Measurements from ENCODE around the gene KRTAP12-1.

KRTAP12-1 gene, protein sequence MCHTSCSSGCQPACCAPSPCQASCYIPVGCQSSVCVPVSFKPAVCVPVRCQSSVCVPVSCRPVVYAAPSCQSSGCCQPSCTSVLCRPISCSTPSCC

DNA sequence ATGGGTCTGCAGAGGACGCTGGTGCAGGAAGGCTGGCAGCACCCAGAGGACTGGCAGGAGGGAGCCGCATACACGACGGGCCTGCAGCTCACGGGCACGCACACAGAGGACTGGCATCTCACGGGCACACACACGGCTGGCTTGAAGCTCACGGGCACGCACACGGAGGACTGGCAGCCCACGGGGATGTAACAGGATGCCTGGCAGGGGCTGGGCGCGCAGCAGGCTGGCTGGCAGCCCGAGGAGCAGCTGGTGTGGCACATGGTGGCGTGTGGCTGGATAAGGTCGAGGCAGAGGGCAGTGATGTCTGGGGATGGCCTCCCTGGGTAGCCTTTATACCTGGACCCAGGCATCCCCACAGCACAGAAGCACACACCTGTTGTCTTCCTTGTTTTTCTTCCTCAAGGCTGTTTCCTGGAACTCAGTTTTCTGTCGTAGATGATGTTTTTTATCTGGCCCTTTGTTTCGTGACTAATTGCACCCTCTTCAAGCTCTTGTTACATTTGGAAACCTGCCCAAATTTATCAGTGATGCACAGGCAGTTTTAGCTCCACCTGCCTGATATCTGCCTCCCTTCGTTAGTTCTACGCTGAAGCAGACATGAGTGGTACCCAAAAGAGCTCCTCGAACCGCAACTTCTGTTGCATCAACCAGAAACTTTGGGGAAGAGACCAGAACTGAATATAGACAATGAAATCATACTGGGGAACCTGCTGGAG is at the start of gene KRTAP12-1:
Gene KRTAP12-1 (minus strand): TSS at position 303 of the 719 bp plus-strand sequence. CDS start 40 bp downstream, at position 263.
- Histone ChIP-seq H3K9me3 (ENCODE audit: control insufficient read depth in 2 of 2, low read length in 2 of 2) (no peaks in the 10 kb centered on the region), H3K27me3 (ENCODE audit: control insufficient read depth in 1 of 2, insufficient read depth in 2 of 2, low read length in 2 of 2) (peaks cover 0 to 2% of the 10 kb centered on the region in 2 donors), H3K36me3 (ENCODE audit: control insufficient read depth in 2 of 2, insufficient read depth in 2 of 2, low read length in 2 of 2) (no peaks in the 10 kb centered on the region), H3K9ac (ENCODE audit: low read length in 2 of 2) (no peak within 1 kb of the TSS), H3K4me1 (ENCODE audit: control insufficient read depth, insufficient read depth, low read length) (no peaks in the 10 kb centered on the region), H3K27ac (ENCODE audit: low read length) (no peak within 1 kb of the TSS), H3K4me3 (ENCODE audit: low read length in 2 of 2) (no peak within 1 kb of the TSS)

- Histone ChIP-seq H3K9me3 (ENCODE audit: control insufficient read depth in 2 of 2, low read length in 2 of 2) (peaks cover 0 to 6% of the 10 kb centered on the region in 2 donors), H3K36me3 (ENCODE audit: control insufficient read depth in 2 of 2, insufficient read depth in 2 of 2, low read length in 2 of 2) (no peaks in the 10 kb centered on the region), H3K4me1 (ENCODE audit: control insufficient read depth, insufficient read depth, low read length) (no peaks in the 10 kb centered on the region), H3K27ac (ENCODE audit: low read length) (no peak overlapping the region), H3K9ac (ENCODE audit: low read length in 2 of 2) (no peak overlapping the region), H3K4me3 (ENCODE audit: low read length in 2 of 2) (no peak overlapping the region), H3K27me3 (ENCODE audit: control insufficient read depth in 1 of 2, insufficient read depth in 2 of 2, low read length in 2 of 2) (peaks cover 4 to 6% of the 10 kb centered on the region in 2 donors)
These were observed 49.1 kb upstream of the KRTAP12-1 start for GRCh38 chr21:44730951-44731579.

DNA sequence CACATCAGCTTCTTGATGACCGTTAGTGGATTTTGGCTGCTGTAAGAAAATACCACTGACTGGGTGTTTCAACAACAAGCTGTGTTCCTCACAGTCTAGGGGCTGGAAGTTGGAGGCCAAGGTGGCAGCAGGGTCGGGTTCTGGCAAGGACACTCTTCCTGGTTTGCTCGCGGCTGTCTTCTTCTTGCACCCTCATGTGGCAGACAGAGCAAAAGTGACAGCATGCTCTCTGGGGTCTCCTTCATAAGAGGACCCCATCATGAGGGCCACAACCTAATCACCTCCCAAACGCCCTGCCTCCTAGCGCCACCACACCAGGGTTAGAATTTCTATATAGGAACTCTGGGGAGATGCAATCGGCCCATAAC is 48.0 kb upstream of the KRTAP12-1 start:
- Histone ChIP-seq H3K9ac (ENCODE audit: low read length in 2 of 2) (no peak overlapping the region), H3K27ac (ENCODE audit: low read length) (no peak overlapping the region), H3K27me3 (ENCODE audit: control insufficient read depth in 1 of 2, insufficient read depth in 2 of 2, low read length in 2 of 2) (peaks cover 6 to 8% of the 10 kb centered on the region in 2 donors), H3K36me3 (ENCODE audit: control insufficient read depth in 2 of 2, insufficient read depth in 2 of 2, low read length in 2 of 2) (no peaks in the 10 kb centered on the region), H3K4me3 (ENCODE audit: low read length in 2 of 2) (no peak overlapping the region), H3K9me3 (ENCODE audit: control insufficient read depth in 2 of 2, low read length in 2 of 2) (no peaks in the 10 kb centered on the region), H3K4me1 (ENCODE audit: control insufficient read depth, insufficient read depth, low read length) (no peaks in the 10 kb centered on the region)

- no peaks in the 10 kb centered on the region for H3K4me1 ChIP-seq (ENCODE audit: control insufficient read depth, insufficient read depth, low read length)
- no peaks in the 10 kb centered on the region for H3K36me3 ChIP-seq (ENCODE audit: control insufficient read depth in 2 of 2, insufficient read depth in 2 of 2, low read length in 2 of 2)
- H3K27ac ChIP-seq (ENCODE audit: low read length), result no peak overlapping the region
- no peaks in the 10 kb centered on the region for H3K9me3 ChIP-seq (ENCODE audit: control insufficient read depth in 2 of 2, low read length in 2 of 2)
- no peak overlapping the region for H3K9ac ChIP-seq (ENCODE audit: low read length in 2 of 2)
- H3K27me3 ChIP-seq (ENCODE audit: control insufficient read depth in 1 of 2, insufficient read depth in 2 of 2, low read length in 2 of 2), result peaks cover 8 to 11% of the 10 kb centered on the region in 2 donors
- H3K4me3 ChIP-seq (ENCODE audit: low read length in 2 of 2), result no peak overlapping the region
These were observed 47.5 kb upstream of the KRTAP12-1 start for GRCh38 chr21:44729336-44730027.

- Histone ChIP-seq H3K4me1 (ENCODE audit: control insufficient read depth, insufficient read depth, low read length) (peaks cover under 1% of the 10 kb centered on the region), H3K27me3 (ENCODE audit: control insufficient read depth in 1 of 2, insufficient read depth in 2 of 2, low read length in 2 of 2) (peaks cover 15 to 16% of the 10 kb centered on the region in 2 donors), H3K4me3 (ENCODE audit: low read length in 2 of 2) (no peak overlapping the region)
These were observed 46.8 kb upstream of the KRTAP12-1 start for GRCh38 chr21:44728716-44729115.

GRCh38 chr21:44727757-44728156 is 45.8 kb upstream of the KRTAP12-1 start:
- Histone ChIP-seq H3K36me3 (ENCODE audit: control insufficient read depth in 2 of 2, insufficient read depth in 2 of 2, low read length in 2 of 2) (no peaks in the 10 kb centered on the region), H3K9ac (ENCODE audit: low read length in 2 of 2) (no peak overlapping the region), H3K4me1 (ENCODE audit: control insufficient read depth, insufficient read depth, low read length) (peaks cover 3% of the 10 kb centered on the region), H3K27me3 (ENCODE audit: control insufficient read depth in 1 of 2, insufficient read depth in 2 of 2, low read length in 2 of 2) (peaks cover 23 to 24% of the 10 kb centered on the region in 2 donors), H3K27ac (ENCODE audit: low read length) (no peak overlapping the region), H3K4me3 (ENCODE audit: low read length in 2 of 2) (no peak overlapping the region), H3K9me3 (ENCODE audit: control insufficient read depth in 2 of 2, low read length in 2 of 2) (no peaks in the 10 kb centered on the region)

More at GRCh38 chr21:44728716-44729115, 46.8 kb upstream of the KRTAP12-1 start:
- no peak overlapping the region for H3K9ac ChIP-seq (ENCODE audit: low read length in 2 of 2)
- H3K9me3 ChIP-seq (ENCODE audit: control insufficient read depth in 2 of 2, low read length in 2 of 2), result no peaks in the 10 kb centered on the region
- no peak overlapping the region for H3K27ac ChIP-seq (ENCODE audit: low read length)
- no peaks in the 10 kb centered on the region for H3K36me3 ChIP-seq (ENCODE audit: control insufficient read depth in 2 of 2, insufficient read depth in 2 of 2, low read length in 2 of 2)

DNA sequence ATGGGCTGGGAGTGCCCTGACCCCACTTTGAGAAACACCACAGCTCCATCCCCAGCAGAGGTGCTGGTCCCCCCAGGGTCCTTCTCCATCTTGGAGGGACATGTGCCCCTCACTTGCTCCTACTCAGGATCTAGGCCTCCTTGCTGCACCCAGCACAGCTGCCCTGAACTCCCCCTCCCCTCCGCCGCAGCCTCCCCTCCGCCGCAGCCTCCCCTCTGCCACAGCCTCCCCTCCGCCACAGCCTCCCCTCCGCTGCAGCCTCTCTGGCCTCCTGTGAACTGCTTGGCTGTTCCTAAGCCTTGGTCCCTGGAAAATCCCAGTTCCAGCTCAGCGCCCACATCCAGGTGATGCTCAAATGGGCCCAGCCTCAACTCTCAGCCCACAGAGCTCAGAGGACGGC is 45.4 kb upstream of the KRTAP12-1 start:
- no peak overlapping the region for H3K27ac ChIP-seq (ENCODE audit: low read length)
- peaks cover 3% of the 10 kb centered on the region for H3K4me1 ChIP-seq (ENCODE audit: control insufficient read depth, insufficient read depth, low read length)
- no peaks in the 10 kb centered on the region for H3K9me3 ChIP-seq (ENCODE audit: control insufficient read depth in 2 of 2, low read length in 2 of 2)
- no peak overlapping the region for H3K9ac ChIP-seq (ENCODE audit: low read length in 2 of 2)
- no peaks in the 10 kb centered on the region for H3K36me3 ChIP-seq (ENCODE audit: control insufficient read depth in 2 of 2, insufficient read depth in 2 of 2, low read length in 2 of 2)
- H3K4me3 ChIP-seq (ENCODE audit: low read length in 2 of 2), result no peak overlapping the region
- peaks cover 26 to 28% of the 10 kb centered on the region in 2 donors for H3K27me3 ChIP-seq (ENCODE audit: control insufficient read depth in 1 of 2, insufficient read depth in 2 of 2, low read length in 2 of 2)

- Histone ChIP-seq H3K27me3 (ENCODE audit: control insufficient read depth in 1 of 2, insufficient read depth in 2 of 2, low read length in 2 of 2) (peaks cover 26% of the 10 kb centered on the region in 2 donors), H3K4me3 (ENCODE audit: low read length in 2 of 2) (no peak overlapping the region), H3K36me3 (ENCODE audit: control insufficient read depth in 2 of 2, insufficient read depth in 2 of 2, low read length in 2 of 2) (no peaks in the 10 kb centered on the region), H3K9ac (ENCODE audit: low read length in 2 of 2) (no peak overlapping the region), H3K27ac (ENCODE audit: low read length) (no peak overlapping the region), H3K9me3 (ENCODE audit: control insufficient read depth in 2 of 2, low read length in 2 of 2) (no peaks in the 10 kb centered on the region), H3K4me1 (ENCODE audit: control insufficient read depth, insufficient read depth, low read length) (peaks cover 3% of the 10 kb centered on the region)
These were observed 44.9 kb upstream of the KRTAP12-1 start for GRCh38 chr21:44726826-44727225.

DNA sequence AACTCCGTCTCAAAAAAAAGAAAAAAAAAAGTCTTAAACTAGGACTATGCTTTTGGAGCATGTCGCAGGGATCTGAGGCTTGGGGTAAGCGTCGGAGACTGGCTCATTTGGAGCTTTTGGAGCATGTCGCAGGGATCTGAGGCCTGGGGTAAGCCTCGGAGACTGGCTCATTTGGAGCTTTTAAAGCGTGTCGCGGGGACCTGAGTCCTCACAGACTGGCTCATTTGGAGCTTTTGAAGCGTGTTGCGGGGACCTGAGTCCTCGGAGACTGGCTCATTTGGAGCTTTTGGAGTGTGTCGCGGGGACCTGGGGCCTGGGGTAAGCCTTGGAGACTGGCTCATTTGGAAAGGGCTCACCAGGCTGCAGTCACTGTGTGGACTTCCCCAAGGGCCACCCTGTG is 43.0 kb upstream of the KRTAP12-1 start:
- Histone ChIP-seq H3K9me3 (ENCODE audit: control insufficient read depth in 2 of 2, low read length in 2 of 2) (no peaks in the 10 kb centered on the region), H3K27ac (ENCODE audit: low read length) (no peak overlapping the region), H3K27me3 (ENCODE audit: control insufficient read depth in 1 of 2, insufficient read depth in 2 of 2, low read length in 2 of 2) (peaks cover 26 to 28% of the 10 kb centered on the region in 2 donors)

DNA sequence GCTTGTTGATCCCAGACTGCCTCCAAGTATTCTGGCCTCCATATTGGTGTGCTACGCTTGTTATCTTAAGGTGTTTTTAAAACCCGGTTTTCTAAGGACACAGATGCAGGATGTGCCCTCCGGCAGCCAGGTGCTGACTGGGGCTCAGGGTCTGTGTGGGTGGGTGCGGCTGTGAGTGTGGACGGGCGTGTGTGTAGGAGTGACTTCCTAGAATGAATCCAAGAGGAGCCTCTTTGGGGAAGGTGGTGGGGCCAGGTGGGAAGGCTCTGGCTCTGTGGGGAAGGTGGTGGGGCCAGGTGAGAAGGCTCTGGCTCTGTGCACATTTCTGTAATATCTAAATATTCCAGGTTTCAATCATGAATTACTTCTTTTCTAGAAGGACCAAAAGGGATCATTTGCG is 42.2 kb upstream of the KRTAP12-1 start:
- Histone ChIP-seq H3K27me3 (ENCODE audit: control insufficient read depth in 1 of 2, insufficient read depth in 2 of 2, low read length in 2 of 2) (peaks cover 26 to 28% of the 10 kb centered on the region in 2 donors), H3K27ac (ENCODE audit: low read length) (no peak overlapping the region), H3K36me3 (ENCODE audit: control insufficient read depth in 2 of 2, insufficient read depth in 2 of 2, low read length in 2 of 2) (no peaks in the 10 kb centered on the region), H3K4me3 (ENCODE audit: low read length in 2 of 2) (no peak overlapping the region), H3K9me3 (ENCODE audit: control insufficient read depth in 2 of 2, low read length in 2 of 2) (no peaks in the 10 kb centered on the region), H3K9ac (ENCODE audit: low read length in 2 of 2) (no peak overlapping the region), H3K4me1 (ENCODE audit: control insufficient read depth, insufficient read depth, low read length) (peaks cover 3% of the 10 kb centered on the region)

More for the DNA sequence above, 43.0 kb upstream of the KRTAP12-1 start:
- Histone ChIP-seq H3K36me3 (ENCODE audit: control insufficient read depth in 2 of 2, insufficient read depth in 2 of 2, low read length in 2 of 2) (no peaks in the 10 kb centered on the region), H3K4me3 (ENCODE audit: low read length in 2 of 2) (no peak overlapping the region), H3K9ac (ENCODE audit: low read length in 2 of 2) (no peak overlapping the region), H3K4me1 (ENCODE audit: control insufficient read depth, insufficient read depth, low read length) (peaks cover 3% of the 10 kb centered on the region)
